ENCODE data around the gene SEPTIN7. TPM values are rescaled to one million over a fixed set of nuclear protein-coding genes. Genes with fewer than 3 reads are reported as not detected.

The SEPTIN7 gene
- total RNA-seq, 1 experiment from 2014 or later: 219 TPM

DNA sequence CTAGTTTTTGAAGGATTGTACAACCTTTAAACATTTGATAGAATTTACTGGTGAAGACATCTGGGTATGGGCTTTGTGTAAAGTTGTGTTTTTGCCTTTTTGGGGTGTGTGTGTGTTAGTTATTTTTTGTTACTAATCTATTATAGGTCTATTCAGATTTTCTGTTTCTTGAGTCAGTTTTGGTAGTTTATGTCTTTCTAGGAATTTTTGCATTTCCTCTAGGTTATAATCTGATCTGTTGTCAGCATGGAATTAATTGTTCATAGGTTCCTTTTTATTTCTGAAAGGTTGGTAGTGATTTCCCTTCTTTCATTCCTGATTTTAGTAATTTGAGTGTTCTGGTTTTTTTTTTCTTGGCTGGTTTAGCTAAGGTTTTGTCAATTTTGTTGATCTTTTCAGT, 17.7 kb downstream of the SEPTIN7 start:
- Histone ChIP-seq H3K27ac (no peak overlapping the region), H3K4me1 (replicated peaks; ENCODE audit: insufficient read depth) (peaks cover 9% of the 10 kb centered on the region; the same call in 1 of the 2 replicates), H2AFZ (no peak overlapping the region), H3K9me2 (ENCODE audit: insufficient read depth) (0 out of 2 replicates have a peak, but pooled peaks cover 6% of the 10 kb centered on the region), H3K36me3 (ENCODE audit: low read depth) (peaks cover 5% of the 10 kb centered on the region; the same call in 1 of the 2 replicates), H3F3A (ENCODE audit: insufficient read depth, low read depth) (no peaks in the 10 kb centered on the region), H4K20me1 (ENCODE audit: insufficient read depth) (peaks cover 9% of the 10 kb centered on the region), H3K9me3 (ENCODE audit: insufficient read depth, low read depth) (peaks cover 24% of the 10 kb centered on the region), H3K4me3 (no peak overlapping the region), H3K79me2 (ENCODE audit: low read depth) (peaks cover 100% of the 10 kb centered on the region), H3K27me3 (ENCODE audit: insufficient read depth, low read depth) (no peaks in the 10 kb centered on the region), H3K4me2 (no peak overlapping the region)
- DNase-seq: no peak
- ChIA-PET POLR2A (ENCODE audit: unreplicated experiment) (no interaction called here), CTCF (no interaction called here)
- no TSS peak for BruUV-seq (replicated peaks)
- no peak for TF ChIP-seq EZH2 (IDR thresholded peaks at IDR 0.05; ENCODE audit: low read depth)
- TF ChIP-seq, protein P1, sequence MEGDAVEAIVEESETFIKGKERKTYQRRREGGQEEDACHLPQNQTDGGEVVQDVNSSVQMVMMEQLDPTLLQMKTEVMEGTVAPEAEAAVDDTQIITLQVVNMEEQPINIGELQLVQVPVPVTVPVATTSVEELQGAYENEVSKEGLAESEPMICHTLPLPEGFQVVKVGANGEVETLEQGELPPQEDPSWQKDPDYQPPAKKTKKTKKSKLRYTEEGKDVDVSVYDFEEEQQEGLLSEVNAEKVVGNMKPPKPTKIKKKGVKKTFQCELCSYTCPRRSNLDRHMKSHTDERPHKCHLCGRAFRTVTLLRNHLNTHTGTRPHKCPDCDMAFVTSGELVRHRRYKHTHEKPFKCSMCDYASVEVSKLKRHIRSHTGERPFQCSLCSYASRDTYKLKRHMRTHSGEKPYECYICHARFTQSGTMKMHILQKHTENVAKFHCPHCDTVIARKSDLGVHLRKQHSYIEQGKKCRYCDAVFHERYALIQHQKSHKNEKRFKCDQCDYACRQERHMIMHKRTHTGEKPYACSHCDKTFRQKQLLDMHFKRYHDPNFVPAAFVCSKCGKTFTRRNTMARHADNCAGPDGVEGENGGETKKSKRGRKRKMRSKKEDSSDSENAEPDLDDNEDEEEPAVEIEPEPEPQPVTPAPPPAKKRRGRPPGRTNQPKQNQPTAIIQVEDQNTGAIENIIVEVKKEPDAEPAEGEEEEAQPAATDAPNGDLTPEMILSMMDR (conservative IDR thresholded peaks at IDR 0.05): no peak
- intact Hi-C loops (cut with micrococcal nuclease; ENCODE audit: unreplicated experiment): no loop called here

DNA sequence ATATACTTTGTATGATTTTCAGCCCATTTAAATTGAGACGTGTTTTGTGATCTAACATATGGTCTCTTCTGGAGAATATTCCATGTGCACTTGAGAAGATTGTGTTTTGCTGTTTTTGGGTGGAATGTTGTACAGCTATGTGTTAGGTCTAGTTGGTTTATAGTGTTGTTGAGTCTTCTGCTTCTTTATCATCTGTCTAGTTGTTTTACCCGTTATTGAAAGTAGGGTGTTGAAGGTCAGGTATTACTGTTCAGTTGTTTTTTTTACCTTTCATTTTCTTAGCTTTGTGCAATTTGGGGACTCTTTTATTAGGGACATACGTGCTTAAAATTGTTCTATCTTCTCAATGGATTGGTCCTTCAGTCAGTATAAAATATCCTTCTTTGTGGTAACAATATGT, 18.5 kb downstream of the SEPTIN7 start:
- peaks cover 5% of the 10 kb centered on the region; the same call in 1 of the 2 replicates for H3K36me3 ChIP-seq (ENCODE audit: low read depth)
- H3K9me2 ChIP-seq (ENCODE audit: insufficient read depth): 0 out of 2 replicates have a peak, but pooled peaks cover 6% of the 10 kb centered on the region
- peaks cover 7% of the 10 kb centered on the region for H4K20me1 ChIP-seq (ENCODE audit: insufficient read depth)
- POLR2A ChIA-PET (ENCODE audit: unreplicated experiment): no interaction called here
- no TSS peak for BruUV-seq (replicated peaks)
- no peak overlapping the region for H3K4me3 ChIP-seq
- no peak overlapping the region for H3K27ac ChIP-seq
- H3K9me3 ChIP-seq (ENCODE audit: insufficient read depth, low read depth): peaks cover 21% of the 10 kb centered on the region
- TF ChIP-seq, protein P1 (conservative IDR thresholded peaks at IDR 0.05): no peak
- no peak for TF ChIP-seq EZH2 (IDR thresholded peaks at IDR 0.05; ENCODE audit: low read depth)
- no peak overlapping the region for H2AFZ ChIP-seq
- CTCF ChIA-PET: no interaction called here
- intact Hi-C loops (cut with micrococcal nuclease; ENCODE audit: unreplicated experiment): no loop called here
- H3K4me1 ChIP-seq (replicated peaks; ENCODE audit: insufficient read depth): peaks cover 9% of the 10 kb centered on the region; the same call in 1 of the 2 replicates
- H3K27me3 ChIP-seq (ENCODE audit: insufficient read depth, low read depth): no peaks in the 10 kb centered on the region
- peaks cover 100% of the 10 kb centered on the region for H3K79me2 ChIP-seq (ENCODE audit: low read depth)
- no peak for DNase-seq
- H3K4me2 ChIP-seq: no peak overlapping the region
- H3F3A ChIP-seq (ENCODE audit: insufficient read depth, low read depth): no peaks in the 10 kb centered on the region

DNA sequence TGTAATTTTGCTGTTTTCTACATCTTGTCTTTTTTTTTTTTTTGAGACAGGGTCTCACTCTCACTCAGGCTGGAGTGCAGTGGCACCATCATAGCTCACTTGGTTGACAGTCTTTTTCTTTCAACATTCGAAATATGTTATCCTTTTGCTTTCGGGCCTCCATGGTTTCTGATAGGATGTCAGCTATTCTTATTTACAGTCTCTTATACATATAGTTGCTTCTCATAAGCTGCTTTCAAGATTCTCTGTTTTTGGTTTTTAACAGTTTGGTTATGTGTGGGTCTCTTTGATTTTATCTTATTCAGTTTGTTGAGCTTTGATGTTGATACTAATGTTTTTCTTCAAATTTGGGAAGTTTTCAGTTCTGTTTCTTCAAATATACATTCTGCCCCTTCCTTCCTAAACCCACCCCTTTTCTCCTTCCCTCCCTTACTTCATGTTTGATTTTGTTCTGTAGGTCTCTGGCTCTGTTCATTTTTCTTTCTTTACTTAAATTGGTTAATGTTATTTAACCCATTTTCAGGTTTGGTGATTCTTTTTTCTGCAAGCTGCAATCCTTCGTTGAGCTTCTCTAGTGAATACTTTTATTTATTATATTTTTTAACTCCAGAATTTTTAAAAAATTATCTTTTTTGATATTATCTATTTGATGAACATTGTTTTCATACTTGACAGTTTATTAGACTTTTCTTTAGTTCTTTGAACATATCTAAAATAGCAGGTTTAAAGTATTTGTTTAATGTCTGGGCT, 19.3 kb downstream of the SEPTIN7 start:
- Histone ChIP-seq H3K4me2 (no peak overlapping the region), H3F3A (ENCODE audit: insufficient read depth, low read depth) (no peaks in the 10 kb centered on the region; the same call in 1 of the 2 replicates), H4K20me1 (ENCODE audit: insufficient read depth) (peaks cover 10% of the 10 kb centered on the region), H3K27ac (no peak overlapping the region), H3K9me2 (ENCODE audit: insufficient read depth) (0 out of 2 replicates have a peak, but pooled peaks cover 6% of the 10 kb centered on the region), H3K9me3 (ENCODE audit: insufficient read depth, low read depth) (peaks cover 21% of the 10 kb centered on the region), H3K27me3 (ENCODE audit: insufficient read depth, low read depth) (no peaks in the 10 kb centered on the region), H3K36me3 (ENCODE audit: low read depth) (peaks cover 5% of the 10 kb centered on the region; the same call in 1 of the 2 replicates), H3K79me2 (ENCODE audit: low read depth) (peaks cover 100% of the 10 kb centered on the region), H3K4me1 (replicated peaks; ENCODE audit: insufficient read depth) (peaks cover 9% of the 10 kb centered on the region; the same call in 1 of the 2 replicates), H2AFZ (no peak overlapping the region), H3K4me3 (no peak overlapping the region)
- BruUV-seq (replicated peaks): no TSS peak
- intact Hi-C loops (cut with micrococcal nuclease; ENCODE audit: unreplicated experiment): no loop called here
- no peak for DNase-seq
- ChIA-PET POLR2A (ENCODE audit: unreplicated experiment) (no interaction called here), CTCF (no interaction called here)
- TF ChIP-seq, protein P1 (conservative IDR thresholded peaks at IDR 0.05): no peak
- no peak for TF ChIP-seq EZH2 (IDR thresholded peaks at IDR 0.05; ENCODE audit: low read depth)

Measured in PC-9 (cell line).